H54 (cell line): ENCODE results near the gene C16orf92.

Experiments used
- DNase-seq: peaks from one replicate; pipeline ENCODE4 v3.0.0; 2011; ENCODE audit warnings: low spot score, mixed read lengths; ENCODE audit not compliant: insufficient read length
- FAIRE-seq: peaks from 3 replicates; lab custom pipeline; 2011; peaks lifted over from hg19 to GRCh38; lab: Jason Lieb, UNC
- POLR2A ChIP-seq: IDR thresholded peaks from 2 replicates; pipeline ENCODE4 v1.6.1; 2011; ENCODE audit warnings: low read depth, mild to moderate bottlenecking, low read length

C16orf92 gene, protein sequence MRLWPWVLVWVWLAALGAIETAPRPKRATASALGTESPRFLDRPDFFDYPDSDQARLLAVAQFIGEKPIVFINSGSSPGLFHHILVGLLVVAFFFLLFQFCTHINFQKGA

DNA sequence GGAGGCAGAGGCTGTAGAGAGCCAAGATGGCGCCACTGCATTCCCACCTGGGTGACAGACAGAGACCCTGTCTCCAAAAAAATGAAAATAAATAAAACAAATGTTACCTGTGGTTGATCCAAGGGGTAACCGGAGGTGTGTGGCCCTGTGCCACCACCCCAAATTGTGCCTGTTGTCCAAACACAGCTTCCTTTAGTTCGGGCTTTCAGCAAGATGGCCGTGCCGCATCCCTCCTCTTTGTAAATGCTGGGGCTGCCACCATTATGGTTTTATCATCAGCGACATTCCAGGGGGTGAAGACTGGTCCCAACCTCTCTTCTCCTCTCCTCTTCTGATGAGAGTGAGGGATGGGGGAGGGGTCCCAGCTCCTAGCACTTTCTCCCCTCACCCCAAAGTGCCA is at the start of gene C16orf92:
Gene C16orf92 (plus strand): TSS at position 312 of the 400 bp plus-strand sequence. CDS start 143 bp downstream, outside the sequence.
- FAIRE-seq (no peak), DNase-seq (no peak)
- TF ChIP-seq POLR2A: no peak

DNA sequence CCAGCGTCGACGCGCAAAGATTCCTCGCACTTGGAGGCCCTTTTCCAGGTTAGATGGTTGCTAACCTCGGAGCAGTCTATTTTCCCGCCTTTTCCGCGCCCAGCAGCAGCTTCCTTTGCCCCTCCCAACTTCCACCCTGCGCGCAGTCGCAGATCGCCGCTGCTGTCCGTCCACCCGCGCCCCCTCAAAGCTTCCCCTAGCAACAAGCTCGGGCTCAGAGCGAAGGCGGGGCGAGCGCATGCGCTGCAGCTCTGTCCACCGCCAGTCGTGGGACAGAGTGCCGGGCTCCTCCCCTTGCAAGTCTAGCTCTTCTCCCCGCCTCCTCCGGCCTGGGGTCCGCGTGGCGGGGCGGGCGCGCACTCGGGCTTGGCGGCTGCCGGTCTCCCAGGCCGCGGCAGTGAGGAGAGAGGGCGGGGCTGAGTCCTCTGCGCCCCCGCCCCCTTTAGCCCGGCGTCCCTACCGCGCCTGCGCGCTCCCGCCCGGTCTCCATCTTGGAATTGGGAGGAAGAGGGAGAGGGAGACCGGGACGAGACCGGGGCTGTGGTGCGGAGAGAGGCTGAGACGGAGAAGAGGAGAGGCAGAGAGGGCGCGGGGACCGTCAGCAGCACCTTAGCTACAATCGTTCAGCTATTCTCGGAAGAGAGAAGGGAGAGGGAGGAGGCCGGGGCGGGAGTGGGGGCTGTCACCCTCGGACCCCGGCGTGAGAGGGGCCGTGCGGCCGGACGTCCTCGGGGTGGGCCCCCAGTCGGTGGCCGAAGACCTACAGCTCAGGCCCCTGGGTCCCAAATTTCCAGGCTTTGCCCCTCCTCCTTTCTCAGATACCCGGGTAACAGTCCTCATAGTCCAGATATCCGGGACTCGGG is 49.4 kb upstream of the C16orf92 start, which contains the start of gene TAOK2:
Gene TAOK2 (plus strand): TSS at position 485 of the 863 bp plus-strand sequence. CDS start 3,905 bp downstream, outside the sequence.
- peak; percentile 88 for TF ChIP-seq POLR2A
- DNase-seq: peak; percentile 99
- peak; percentile 66 for FAIRE-seq

DNA sequence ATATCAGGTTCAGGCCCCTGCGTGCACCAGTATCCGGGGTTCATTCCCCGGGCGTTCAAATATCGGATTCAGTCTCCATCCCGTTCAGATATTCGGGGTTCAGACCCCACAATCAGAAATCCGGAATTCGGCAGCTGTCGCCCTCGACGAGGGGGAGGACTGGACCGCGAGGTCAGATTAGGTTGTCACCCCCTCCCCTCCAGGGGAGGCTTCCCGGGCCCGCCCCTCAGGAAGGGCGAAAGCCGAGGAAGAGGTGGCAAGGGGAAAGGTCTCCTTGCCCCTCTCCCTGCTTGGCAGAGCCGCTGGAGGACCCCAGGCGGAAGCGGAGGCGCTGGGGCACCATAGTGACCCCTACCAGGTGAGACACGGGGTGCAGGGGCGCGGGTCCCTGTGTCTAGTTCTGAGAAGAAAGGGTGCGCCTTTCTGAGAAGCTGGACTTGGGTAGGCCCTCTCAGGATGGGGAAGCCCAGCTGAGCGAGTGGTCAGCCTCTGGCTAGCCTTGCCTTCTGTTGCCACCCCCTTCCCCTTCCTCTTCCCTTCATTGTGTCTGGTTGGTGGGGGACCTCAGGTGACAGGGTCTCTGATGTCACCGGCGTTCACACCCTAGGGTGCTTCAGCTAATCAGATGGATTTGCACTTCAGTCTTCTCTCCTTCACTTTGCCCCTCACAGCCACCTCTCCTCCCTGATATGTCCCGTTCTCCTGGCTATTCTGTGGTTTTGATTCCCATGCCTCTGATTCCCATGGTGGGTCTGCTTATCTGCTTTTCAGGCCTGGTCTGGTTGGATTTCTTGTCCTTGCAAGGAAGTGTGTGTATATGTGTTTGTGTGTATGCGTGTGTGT is 48.5 kb upstream of the C16orf92 start:
- FAIRE-seq (no peak), DNase-seq (no peak)
- no peak for TF ChIP-seq POLR2A

DNA sequence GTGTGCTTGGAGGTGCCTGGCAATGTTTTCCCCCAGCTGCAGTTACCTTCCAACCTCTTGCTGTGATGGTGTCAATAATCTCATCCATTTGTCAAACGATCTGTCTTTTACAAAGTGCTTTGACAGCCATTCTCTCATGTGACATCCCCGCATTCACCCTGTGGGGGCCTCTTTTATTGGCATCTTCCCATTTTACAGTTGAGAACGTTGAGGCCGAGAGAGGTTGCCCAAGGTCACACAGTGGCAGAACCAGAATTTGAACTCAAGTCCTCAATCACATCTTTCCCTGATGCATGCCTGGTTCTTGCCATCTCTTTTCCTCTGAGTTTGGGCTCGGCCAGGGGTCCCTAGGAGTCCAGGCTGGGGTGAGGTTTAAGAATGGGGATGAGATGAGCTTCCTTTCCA is 47.9 kb upstream of the C16orf92 start:
- TF ChIP-seq POLR2A: no peak
- FAIRE-seq (no peak), DNase-seq (no peak)

DNA sequence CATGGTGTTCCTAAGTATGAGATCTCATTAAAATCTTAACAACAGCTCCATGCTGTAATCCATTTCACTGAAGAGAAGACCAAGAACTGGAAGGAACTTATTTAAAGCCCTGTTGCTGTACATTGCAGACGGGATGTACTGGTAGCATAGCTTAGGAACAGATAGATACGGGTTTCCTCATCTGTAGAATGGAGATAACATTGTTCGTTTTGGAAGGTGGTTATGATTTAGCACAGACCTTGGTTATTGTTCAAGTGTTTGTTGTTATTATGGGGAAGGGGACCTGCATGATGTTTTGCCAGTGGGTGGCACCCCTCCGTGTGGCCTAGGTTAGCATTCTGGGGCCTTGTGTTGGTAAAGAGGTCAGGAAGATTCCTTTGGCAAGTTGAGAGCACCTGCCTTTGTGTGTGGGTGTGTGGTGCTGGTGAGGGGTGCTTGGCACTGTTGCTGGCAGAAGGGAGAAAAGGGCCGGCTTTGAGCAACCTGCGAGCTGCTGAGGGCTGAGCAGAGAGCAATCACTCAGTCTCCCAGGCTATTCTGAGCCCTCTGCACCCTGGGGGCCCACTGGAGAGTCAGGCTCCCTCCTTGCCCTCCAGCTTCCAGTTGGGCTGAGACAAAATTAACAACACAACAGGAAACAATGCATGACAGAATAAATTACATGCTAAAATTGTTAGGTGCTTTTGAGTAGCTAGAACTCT is 47.0 kb upstream of the C16orf92 start:
- DNase-seq (no peak), FAIRE-seq (no peak)
- no peak for TF ChIP-seq POLR2A

DNA sequence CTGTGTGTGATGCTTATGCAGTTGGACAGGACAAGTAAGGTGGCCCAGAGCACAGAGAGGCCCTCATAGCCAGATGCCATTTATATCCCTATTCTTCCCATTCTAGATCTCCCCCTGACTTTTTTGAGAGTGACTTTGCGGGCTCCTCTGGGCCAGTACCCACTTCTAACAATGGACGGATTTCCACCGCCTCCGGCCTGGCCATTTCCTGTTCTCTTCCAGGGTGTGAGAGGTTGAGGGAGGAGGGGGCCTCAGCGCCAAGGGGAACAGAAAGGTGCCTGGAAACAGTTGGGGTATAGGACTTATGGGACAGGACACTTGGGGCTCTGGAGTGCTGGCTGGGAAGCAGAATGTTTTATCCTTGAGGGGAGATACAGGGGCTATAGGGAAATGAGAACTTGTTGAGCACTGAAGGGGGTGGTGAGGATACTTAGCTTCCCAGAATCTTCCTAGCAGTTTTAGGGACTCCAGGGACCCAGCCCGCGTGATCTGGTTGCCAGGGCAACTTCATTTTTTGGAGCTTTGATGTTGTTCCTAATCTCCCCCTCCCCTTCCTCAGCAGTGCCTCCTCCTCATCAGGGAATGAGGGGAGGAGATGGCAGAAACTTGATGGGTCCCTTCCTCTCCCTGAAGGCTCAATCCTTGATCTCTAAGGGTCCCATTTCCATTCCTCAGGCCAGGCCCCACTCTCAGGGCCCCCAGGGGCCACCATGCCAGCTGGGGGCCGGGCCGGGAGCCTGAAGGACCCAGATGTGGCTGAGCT is 45.8 kb upstream of the C16orf92 start:
- DNase-seq (no peak), FAIRE-seq (no peak)
- no peak for TF ChIP-seq POLR2A

DNA sequence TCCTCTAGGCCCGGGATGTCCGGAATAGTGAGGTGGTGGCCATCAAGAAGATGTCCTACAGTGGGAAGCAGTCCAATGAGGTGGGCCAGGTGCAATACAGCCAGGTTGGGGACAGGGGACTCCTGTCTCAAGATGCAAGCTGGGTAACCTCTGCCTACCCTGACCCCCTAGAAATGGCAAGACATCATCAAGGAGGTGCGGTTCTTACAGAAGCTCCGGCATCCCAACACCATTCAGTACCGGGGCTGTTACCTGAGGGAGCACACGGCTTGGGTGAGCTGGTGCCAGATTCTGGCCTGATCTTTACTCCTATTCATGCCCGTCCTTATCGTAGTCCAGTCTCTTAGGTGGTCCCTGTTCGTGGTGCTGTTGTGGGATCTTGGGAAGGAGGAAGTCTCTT is 44.9 kb upstream of the C16orf92 start:
- FAIRE-seq: no peak

DNA sequence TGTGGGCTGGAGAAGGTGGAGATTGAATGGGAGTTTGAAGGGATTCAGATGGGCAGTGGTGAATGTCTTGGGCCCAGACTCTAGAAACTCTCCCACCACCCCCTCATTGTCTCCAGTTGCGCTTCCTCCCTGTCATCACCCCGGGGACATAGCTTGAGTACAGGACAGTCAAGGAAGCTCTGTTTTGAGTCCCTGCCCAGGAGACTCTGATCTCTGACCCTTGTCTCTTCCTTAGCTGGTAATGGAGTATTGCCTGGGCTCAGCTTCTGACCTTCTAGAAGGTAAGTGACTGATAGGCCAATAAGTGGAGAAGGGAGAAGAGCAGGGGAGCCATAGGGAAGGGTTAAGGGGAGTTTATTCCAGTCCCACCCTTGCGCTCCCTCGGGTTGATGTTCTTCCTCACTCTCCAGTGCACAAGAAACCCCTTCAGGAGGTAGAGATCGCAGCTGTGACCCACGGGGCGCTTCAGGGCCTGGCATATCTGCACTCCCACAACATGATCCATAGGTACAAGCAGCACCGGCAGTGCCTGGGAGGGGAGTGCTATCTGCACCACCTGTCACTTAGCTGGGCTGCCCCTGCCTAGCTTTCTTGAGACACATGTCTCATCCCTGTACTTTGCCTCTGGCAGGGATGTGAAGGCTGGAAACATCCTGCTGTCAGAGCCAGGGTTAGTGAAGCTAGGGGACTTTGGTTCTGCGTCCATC is 44.3 kb upstream of the C16orf92 start:
- no peak for DNase-seq
- FAIRE-seq: no peak
- no peak for TF ChIP-seq POLR2A

More for the DNA sequence above, 44.9 kb upstream of the C16orf92 start:
- DNase-seq: no peak
- TF ChIP-seq POLR2A: no peak

DNA sequence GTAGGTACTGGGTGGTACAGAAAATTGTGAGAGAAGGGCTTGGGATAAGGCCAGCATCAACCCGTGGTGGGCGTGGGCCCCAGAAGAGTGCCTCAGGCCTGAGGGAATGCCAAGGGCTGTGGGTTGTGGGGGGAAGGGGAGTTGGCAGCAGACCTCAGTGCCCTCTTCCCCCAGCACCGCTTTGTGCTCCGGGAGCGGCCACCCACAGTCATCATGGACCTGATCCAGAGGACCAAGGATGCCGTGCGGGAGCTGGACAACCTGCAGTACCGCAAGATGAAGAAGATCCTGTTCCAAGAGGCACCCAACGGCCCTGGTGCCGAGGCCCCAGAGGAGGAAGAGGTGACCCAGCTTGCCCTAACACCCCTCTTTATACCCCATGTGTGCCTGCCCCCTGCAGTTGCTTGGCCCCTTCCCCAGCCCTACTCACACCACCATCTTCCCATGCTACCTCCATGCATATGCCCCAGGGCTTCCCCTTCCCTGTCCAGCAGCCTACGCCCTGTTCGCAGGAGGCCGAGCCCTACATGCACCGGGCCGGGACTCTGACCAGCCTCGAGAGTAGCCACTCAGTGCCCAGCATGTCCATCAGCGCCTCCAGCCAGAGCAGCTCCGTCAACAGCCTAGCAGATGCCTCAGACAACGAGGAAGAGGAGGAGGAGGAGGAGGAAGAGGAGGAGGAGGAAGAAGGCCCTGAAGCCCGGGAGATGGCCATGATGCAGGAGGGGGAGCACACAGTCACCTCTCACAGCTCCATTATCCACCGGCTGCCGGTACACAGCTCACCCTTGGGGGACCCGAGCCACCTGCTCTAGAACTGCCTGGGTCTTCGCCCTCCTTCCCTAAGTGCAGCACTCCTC is 40.2 kb upstream of the C16orf92 start:
- FAIRE-seq (no peak), DNase-seq (no peak)
- no peak for TF ChIP-seq POLR2A

DNA sequence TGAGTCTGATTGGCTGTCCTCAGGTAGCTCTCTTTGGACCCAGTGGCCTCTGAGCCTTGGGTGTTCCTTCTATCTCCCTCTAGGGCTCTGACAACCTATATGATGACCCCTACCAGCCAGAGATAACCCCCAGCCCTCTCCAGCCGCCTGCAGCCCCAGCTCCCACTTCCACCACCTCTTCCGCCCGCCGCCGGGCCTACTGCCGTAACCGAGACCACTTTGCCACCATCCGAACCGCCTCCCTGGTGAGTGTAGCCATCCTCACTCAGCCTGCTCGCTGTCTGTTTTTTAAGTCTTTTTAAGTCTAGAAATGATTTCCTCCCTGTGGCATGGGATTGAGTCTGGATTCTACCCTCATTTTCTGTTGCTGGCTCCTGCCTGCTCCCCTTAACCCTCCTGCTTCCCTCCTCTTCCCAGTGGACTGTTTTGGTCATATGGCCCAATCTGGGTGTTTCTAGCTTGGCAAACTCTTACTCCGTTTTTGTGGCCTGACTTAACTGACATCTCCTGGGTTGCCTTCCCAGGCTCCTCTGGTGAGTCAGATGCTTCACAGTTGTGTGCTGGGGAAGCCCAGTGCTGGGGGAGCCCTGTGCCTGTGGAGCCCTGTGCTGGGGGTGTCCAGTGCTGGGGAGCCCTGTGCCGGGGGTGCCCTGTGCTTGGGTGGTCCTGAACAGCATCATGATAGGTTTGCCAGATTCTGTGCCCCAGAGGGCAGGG is 39.4 kb upstream of the C16orf92 start:
- FAIRE-seq (no peak), DNase-seq (no peak)
- TF ChIP-seq POLR2A: no peak
